ENCODE measurements around the gene RASAL2. TPM values are rescaled to one million over a fixed set of nuclear protein-coding genes. Genes with fewer than 3 reads are reported as not detected.

The RASAL2 gene
- total RNA-seq, 1 donor from 2014 or later, result 12.4 TPM

DNA sequence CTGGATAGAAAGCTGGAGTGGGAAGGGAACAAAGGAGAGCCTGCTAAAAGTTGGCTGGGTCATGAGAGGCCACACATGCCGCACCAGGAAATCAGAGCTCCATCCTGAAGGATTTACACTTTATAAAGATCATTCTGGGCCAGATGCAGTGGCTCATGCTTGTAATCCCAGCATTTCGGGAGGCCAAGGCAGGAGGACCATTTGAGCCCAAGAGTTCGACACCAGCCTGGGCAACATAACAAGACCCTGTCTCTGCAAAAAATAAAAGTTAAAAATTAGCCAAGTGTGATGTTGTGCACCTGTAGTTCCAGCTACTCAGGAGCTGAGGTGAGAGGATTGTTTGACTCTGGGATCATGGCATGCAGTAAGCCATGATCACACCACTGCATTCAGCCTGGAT, 28.7 kb upstream of the RASAL2 start:
- no peak for TF ChIP-seq CTCF (IDR thresholded peaks at IDR 0.05; ENCODE audit: insufficient read depth, low read length, severe bottlenecking)
- H3K4me3 ChIP-seq (ENCODE audit: low read depth, low read length), result no peak overlapping the region
- no peaks in the 10 kb centered on the region for H3K36me3 ChIP-seq (ENCODE audit: control insufficient read depth, insufficient read depth, low read length)
- DNase-seq (ENCODE audit: low read depth) (no peak), FAIRE-seq (no peak)
- H3K27me3 ChIP-seq (ENCODE audit: control insufficient read depth, insufficient read depth, low read length), result no peaks in the 10 kb centered on the region

GRCh38 chr1:178066296-178066907, 27.5 kb upstream of the RASAL2 start:
- TF ChIP-seq CTCF (IDR thresholded peaks at IDR 0.05; ENCODE audit: insufficient read depth, low read length, severe bottlenecking), result no peak
- FAIRE-seq, result no peak
- H3K36me3 ChIP-seq (ENCODE audit: control insufficient read depth, insufficient read depth, low read length), result no peaks in the 10 kb centered on the region
- H3K4me3 ChIP-seq (ENCODE audit: low read depth, low read length), result no peak overlapping the region
- H3K27me3 ChIP-seq (ENCODE audit: control insufficient read depth, insufficient read depth, low read length), result no peaks in the 10 kb centered on the region
- no peak for DNase-seq (ENCODE audit: low read depth)

DNA sequence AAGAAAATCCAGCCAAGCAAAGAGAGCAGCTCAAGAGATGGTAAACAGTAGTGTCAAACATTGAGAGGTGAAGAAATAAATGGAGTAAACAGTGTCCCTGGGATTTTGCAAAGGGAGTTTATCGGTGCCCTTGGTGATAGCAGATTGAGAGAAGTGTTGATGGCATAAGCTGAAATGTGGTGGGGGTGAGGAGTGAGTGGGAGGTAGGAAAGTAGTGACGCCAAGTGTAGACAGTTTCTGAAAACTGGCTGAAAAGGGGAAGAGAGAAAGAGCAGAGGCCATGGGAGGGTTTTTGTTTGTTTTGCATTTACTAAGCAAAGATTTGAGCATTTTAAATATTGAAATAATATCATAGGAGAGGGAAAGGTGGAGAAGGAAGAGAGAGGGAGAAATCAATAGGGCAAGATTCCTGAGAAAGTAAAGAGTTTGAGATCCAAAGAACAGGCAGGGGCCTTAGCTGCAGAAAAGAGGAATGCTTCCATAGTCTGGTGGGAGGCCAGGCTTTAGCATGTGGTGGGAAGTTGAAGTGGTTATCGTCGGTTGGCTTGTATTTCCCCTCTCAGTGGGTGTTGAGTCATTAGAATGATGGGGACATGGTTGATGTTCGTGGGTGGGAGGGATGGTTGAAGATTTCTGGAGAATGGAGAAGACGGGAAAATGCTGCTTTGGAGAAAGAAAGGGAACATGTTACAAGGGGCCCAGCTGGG, 26.8 kb upstream of the RASAL2 start:
- TF ChIP-seq CTCF (IDR thresholded peaks at IDR 0.05; ENCODE audit: insufficient read depth, low read length, severe bottlenecking), result no peak
- no peak for FAIRE-seq

GRCh38 chr1:178071811-178072210, 22.1 kb upstream of the RASAL2 start:
- DNase-seq (ENCODE audit: low read depth) (no peak), FAIRE-seq (no peak)
- Histone ChIP-seq H3K4me3 (ENCODE audit: low read depth, low read length) (no peak overlapping the region), H3K36me3 (ENCODE audit: control insufficient read depth, insufficient read depth, low read length) (no peaks in the 10 kb centered on the region), H3K27me3 (ENCODE audit: control insufficient read depth, insufficient read depth, low read length) (no peaks in the 10 kb centered on the region)
- TF ChIP-seq CTCF (IDR thresholded peaks at IDR 0.05; ENCODE audit: insufficient read depth, low read length, severe bottlenecking), result no peak

More for the DNA sequence above, 26.8 kb upstream of the RASAL2 start:
- no peak overlapping the region for H3K4me3 ChIP-seq (ENCODE audit: low read depth, low read length)
- H3K27me3 ChIP-seq (ENCODE audit: control insufficient read depth, insufficient read depth, low read length), result no peaks in the 10 kb centered on the region
- no peak for DNase-seq (ENCODE audit: low read depth)
- no peaks in the 10 kb centered on the region for H3K36me3 ChIP-seq (ENCODE audit: control insufficient read depth, insufficient read depth, low read length)

GRCh38 chr1:178072326-178072725, 21.6 kb upstream of the RASAL2 start:
- Histone ChIP-seq H3K4me3 (ENCODE audit: low read depth, low read length) (no peak overlapping the region), H3K27me3 (ENCODE audit: control insufficient read depth, insufficient read depth, low read length) (no peaks in the 10 kb centered on the region), H3K36me3 (ENCODE audit: control insufficient read depth, insufficient read depth, low read length) (no peaks in the 10 kb centered on the region)
- no peak for FAIRE-seq
- TF ChIP-seq CTCF (IDR thresholded peaks at IDR 0.05; ENCODE audit: insufficient read depth, low read length, severe bottlenecking), result no peak
- DNase-seq (ENCODE audit: low read depth), result no peak
